ENCODE measurements around the gene KCNJ5. TPM values are rescaled to one million over a fixed set of nuclear protein-coding genes. Genes with fewer than 3 reads are reported as not detected.

KCNJ5 gene
- total RNA-seq, 1 experiment from 2014 or later = 0.17 TPM

GRCh38 chr11:128927108-128927461, 35.9 kb downstream of the KCNJ5 start:
- CTCF ChIA-PET = no interaction called here
- no peaks in the 10 kb centered on the region for H3K9me2 ChIP-seq (ENCODE audit: insufficient read depth)
- ATAC-seq (no peak), DNase-seq (ENCODE audit: low read depth, low spot score) (no peak)
- no peaks in the 10 kb centered on the region for H3K9me3 ChIP-seq (ENCODE audit: control insufficient read depth in 1 of 2, insufficient read depth in 1 of 2, low read depth in 1 of 2, low read length in 2 of 2)
- H4K20me1 ChIP-seq (ENCODE audit: insufficient read depth) = no peaks in the 10 kb centered on the region
- H3K36me3 ChIP-seq (ENCODE audit: control insufficient read depth in 1 of 2, insufficient read depth in 2 of 2, low read length in 2 of 2) = no peaks in the 10 kb centered on the region
- no peak overlapping the region for H3K9ac ChIP-seq (ENCODE audit: low read length)
- POLR2A ChIA-PET = no interaction called here
- no peaks in the 10 kb centered on the region for H3K27me3 ChIP-seq (ENCODE audit: insufficient read depth, low read length)
- intact Hi-C loops (cut with micrococcal nuclease) = no loop called here
- no peaks in the 10 kb centered on the region for H3K79me2 ChIP-seq (ENCODE audit: insufficient read depth, low read length)
- H3K27ac ChIP-seq (ENCODE audit: low read depth, low read length) = no peak overlapping the region
- H3K4me3 ChIP-seq (replicated peaks in 1 of 2; ENCODE audit: low read depth in 1 of 2, low read length in 2 of 2) = no peak overlapping the region
- H2AFZ ChIP-seq (ENCODE audit: low read depth, low read length, poor library complexity, severe bottlenecking) = no peak overlapping the region
- no peaks in the 10 kb centered on the region for H3K4me1 ChIP-seq (ENCODE audit: control insufficient read depth in 1 of 2, insufficient read depth in 2 of 2, low read length in 2 of 2)
- RAD21 ChIA-PET (ENCODE audit: low non-redundant PET in 1 of 2, low total read pairs in 2 of 2, uncharacterized antibody in 2 of 2, unreplicated experiment in 2 of 2) = no interaction called here
- TF ChIP-seq TCF7L2 (IDR thresholded peaks at IDR 0.05; ENCODE audit: borderline replicate concordance, extremely low read depth, insufficient read depth, insufficient read length) (no peak), RAD21 (IDR thresholded peaks at IDR 0.05; ENCODE audit: low read depth) (no peak), EGR1 (IDR thresholded peaks at IDR 0.05; ENCODE audit: low read depth) (no peak), FOSL1 (IDR thresholded peaks at IDR 0.05; ENCODE audit: low read depth) (no peak), MAX (IDR thresholded peaks at IDR 0.05) (no peak), ELF1 (IDR thresholded peaks at IDR 0.05; ENCODE audit: borderline replicate concordance, low read depth) (no peak), CEBPB (IDR thresholded peaks at IDR 0.05; ENCODE audit: low read depth) (no peak), EZH2phosphoT487 (IDR thresholded peaks at IDR 0.05; ENCODE audit: borderline replicate concordance) (no peak), EZH2 (IDR thresholded peaks at IDR 0.05) (no peak), JUND (IDR thresholded peaks at IDR 0.05) (no peak), CBX3 (IDR thresholded peaks at IDR 0.05; ENCODE audit: low read depth) (no peak), SRF (IDR thresholded peaks at IDR 0.05; ENCODE audit: low read depth) (no peak), ZBTB33 (IDR thresholded peaks at IDR 0.05; ENCODE audit: extremely low read depth, insufficient replicate concordance, low read length) (no peak), ZFX (IDR thresholded peaks at IDR 0.05) (no peak), ZNF274 (IDR thresholded peaks at IDR 0.05; ENCODE audit: low read depth, low read length) (no peak), REST (IDR thresholded peaks at IDR 0.05; ENCODE audit: low read depth) (no peak)
- H3K4me2 ChIP-seq (ENCODE audit: low read length) = no peak overlapping the region
- no TSS peak for BruUV-seq (replicated peaks)
